HepG2 (cell line): ENCODE results near the gene KRT77.

Experiments
- ATF7 ChIP-seq, 2 experiments: fragments of 450-650 bp in 1 of 2; sonication (generic) in 1 of 2; formaldehyde crosslinking in 1 of 2; IDR thresholded peaks; 2 replicates each; pipeline versions ENCODE4 v1.4.0 to v1.6.1; 2016 to 2020; ENCODE audit warnings: antibody characterized with exemption in 1 of 2, mild to moderate bottlenecking in 1 of 2, missing genetic modification reagents in 1 of 2
- BHLHE40 ChIP-seq: IDR thresholded peaks from 2 replicates; pipeline ENCODE4 v1.6.1; 2011; ENCODE audit warnings: low read length, improper control_type of control experiment
- CEBPG ChIP-seq: IDR thresholded peaks from 2 replicates; pipeline ENCODE4 v1.6.1; 2016
- CTCF ChIP-seq: sonication (generic); formaldehyde crosslinking; IDR thresholded peaks from 2 replicates; pipeline ENCODE4 v1.5.0; 2020; ENCODE audit warnings: mild to moderate bottlenecking, missing genetic modification reagents, moderate library complexity
- TAF1 ChIP-seq: sonication (generic); formaldehyde crosslinking; IDR thresholded peaks from 2 replicates; pipeline ENCODE4 v1.4.0; 2020; ENCODE audit warnings: missing genetic modification reagents
- ZNF883 ChIP-seq: sonication (generic); formaldehyde crosslinking; IDR thresholded peaks from 2 replicates; pipeline ENCODE4 v1.5.1; 2020; ENCODE audit warnings: mild to moderate bottlenecking, missing genetic modification reagents; ENCODE audit errors: not compliant biosample characterization

DNA sequence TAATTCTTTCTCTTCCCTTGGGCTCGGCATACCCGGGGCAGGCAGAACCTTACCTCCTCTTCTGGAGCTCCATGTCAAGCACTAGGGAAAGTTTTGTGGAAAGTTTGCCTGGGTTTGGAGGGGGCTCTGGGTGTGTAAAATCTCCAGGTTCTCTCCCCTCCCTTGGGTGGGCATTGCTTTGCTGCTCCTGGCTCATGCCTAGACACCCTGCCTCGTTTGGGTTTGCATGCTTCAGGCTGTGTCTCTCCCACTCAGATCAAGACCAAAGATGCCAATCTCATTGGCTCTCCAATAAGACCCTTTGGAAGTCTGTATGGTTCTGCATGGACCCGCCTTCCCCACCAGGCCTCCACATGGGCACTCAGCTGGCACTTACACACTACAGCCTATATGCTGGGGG lies 45.1 kb downstream of the KRT77 start:
- TF ChIP-seq ZNF883 (CRISPR knock-in tag) (no peak), CEBPG (CRISPR knock-in tag) (no peak), TAF1 (CRISPR knock-in tag) (no peak), BHLHE40 (no peak), CTCF (CRISPR knock-in tag) (no peak), ATF7 (IDR thresholded peaks at IDR 0.05) (no peak), ATF7 (CRISPR knock-in tag; IDR thresholded peaks at IDR 0.05) (no peak)
